C4-2B (cell line): Measurements from ENCODE around the gene CC2D2A.

Experiments used
- ZFX ChIP-seq: fragments of 450-650 bp; IDR thresholded peaks from 2 replicates; pipeline ENCODE4 v1.6.1; 2017
- TF ChIP-seq, protein P1 (sequence below): fragments of 450-650 bp; conservative IDR thresholded peaks from 2 replicates; pipeline ENCODE4 v1.5.1; 2017; ENCODE audit warnings: mild to moderate bottlenecking

- TF ChIP-seq, protein P1, sequence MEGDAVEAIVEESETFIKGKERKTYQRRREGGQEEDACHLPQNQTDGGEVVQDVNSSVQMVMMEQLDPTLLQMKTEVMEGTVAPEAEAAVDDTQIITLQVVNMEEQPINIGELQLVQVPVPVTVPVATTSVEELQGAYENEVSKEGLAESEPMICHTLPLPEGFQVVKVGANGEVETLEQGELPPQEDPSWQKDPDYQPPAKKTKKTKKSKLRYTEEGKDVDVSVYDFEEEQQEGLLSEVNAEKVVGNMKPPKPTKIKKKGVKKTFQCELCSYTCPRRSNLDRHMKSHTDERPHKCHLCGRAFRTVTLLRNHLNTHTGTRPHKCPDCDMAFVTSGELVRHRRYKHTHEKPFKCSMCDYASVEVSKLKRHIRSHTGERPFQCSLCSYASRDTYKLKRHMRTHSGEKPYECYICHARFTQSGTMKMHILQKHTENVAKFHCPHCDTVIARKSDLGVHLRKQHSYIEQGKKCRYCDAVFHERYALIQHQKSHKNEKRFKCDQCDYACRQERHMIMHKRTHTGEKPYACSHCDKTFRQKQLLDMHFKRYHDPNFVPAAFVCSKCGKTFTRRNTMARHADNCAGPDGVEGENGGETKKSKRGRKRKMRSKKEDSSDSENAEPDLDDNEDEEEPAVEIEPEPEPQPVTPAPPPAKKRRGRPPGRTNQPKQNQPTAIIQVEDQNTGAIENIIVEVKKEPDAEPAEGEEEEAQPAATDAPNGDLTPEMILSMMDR: no peak
- no peak for TF ChIP-seq ZFX
Observed at GRCh38 chr4:15451866-15452765, 17.6 kb upstream of the CC2D2A start.
